Activated CD4-positive, alpha-beta memory T cell treated with anti-CD3 and anti-CD28 coated beads, Interleukin-2, amount 10 ng/mL, durations not matched to agents 7 days and 5 days (primary cell): ENCODE data around the gene OCSTAMP. TPM values are rescaled to one million over a fixed set of nuclear protein-coding genes. Genes with fewer than 3 reads are reported as not detected.

ENCODE experiments used
- CTCF ChIA-PET: fragments of 350-600 bp; sonication (Branson Sonifier 250); formaldehyde crosslinking; loops from one replicate; lab custom pipeline; 2021; ENCODE audit warnings: antibody characterized with exemption, inconsistent platforms; lab: Charles Lee
- POLR2A ChIA-PET: fragments of 350-600 bp; sonication (Branson Sonifier 250); formaldehyde crosslinking; loops from one replicate; lab custom pipeline; 2021; ENCODE audit warnings: antibody characterized with exemption; lab: Charles Lee
- DNase-seq: peaks from one replicate; pipeline ENCODE4 v3.0.0-alpha.2; 2020
- H3K27ac Mint-ChIP-seq: one replicate; pipeline ENCODE4 v1.8.0; 2021; ENCODE audit warnings: mild to moderate bottlenecking, mixed read lengths
- H3K27me3 Mint-ChIP-seq: one replicate; pipeline ENCODE4 v1.8.0; 2021; ENCODE audit warnings: mixed read lengths
- H3K36me3 Mint-ChIP-seq: one replicate; pipeline ENCODE4 v1.8.0; 2021; ENCODE audit warnings: low read depth, mixed read lengths
- H3K4me1 Mint-ChIP-seq: one replicate; pipeline ENCODE4 v1.8.0; 2021; ENCODE audit warnings: mixed read lengths
- H3K4me3 Mint-ChIP-seq: one replicate; pipeline ENCODE4 v1.8.0; 2021; ENCODE audit warnings: mild to moderate bottlenecking, mixed read lengths
- H3K9me3 Mint-ChIP-seq: one replicate; pipeline ENCODE4 v1.8.0; 2021; ENCODE audit warnings: mixed read lengths
- total RNA-seq, 2 experiments: library from RNA; stranded (reverse); gene quantifications; one replicate each; pipeline ENCODE4 v1.2.3, GENCODE V29; 2021

The OCSTAMP gene
- total RNA-seq, 2 experiments from 2014 or later = 0.15 TPM; not detected in 1

DNA sequence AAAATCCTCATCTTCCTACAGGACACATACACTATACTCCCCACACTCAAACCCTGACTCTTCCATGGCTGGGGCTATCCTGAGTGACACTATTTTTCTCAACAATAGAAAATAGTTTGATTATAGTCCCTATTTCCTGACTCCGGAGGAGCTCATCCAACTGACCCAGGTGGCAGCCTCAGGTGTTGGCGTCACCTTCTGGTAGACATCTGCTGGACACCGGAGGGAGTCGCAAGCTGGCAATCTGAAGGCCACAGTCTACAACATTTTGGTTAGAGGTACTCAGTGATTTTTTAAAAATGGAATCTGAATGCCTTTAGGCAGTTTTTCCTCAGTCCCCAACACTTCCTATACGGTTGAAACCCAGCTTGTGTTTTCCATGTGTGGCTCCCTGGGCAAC lies 32.2 kb upstream of the OCSTAMP start:
- Mint-ChIP-seq H3K9me3 (no peaks in the 10 kb centered on the region), H3K4me3 (no peak overlapping the region), H3K36me3 (no peaks in the 10 kb centered on the region), H3K4me1 (no peaks in the 10 kb centered on the region), H3K27me3 (peaks cover 19% of the 10 kb centered on the region), H3K27ac (no peak overlapping the region)
- POLR2A ChIA-PET = no interaction called here
- CTCF ChIA-PET = interaction anchor here (0.6 to 2.0 kb wide), 3 partner anchors 12 to 97 kb away, joined by 3 to 8 read pairs (median 3); no protein-coding TSS in a partner anchor
- no peak for DNase-seq

DNA sequence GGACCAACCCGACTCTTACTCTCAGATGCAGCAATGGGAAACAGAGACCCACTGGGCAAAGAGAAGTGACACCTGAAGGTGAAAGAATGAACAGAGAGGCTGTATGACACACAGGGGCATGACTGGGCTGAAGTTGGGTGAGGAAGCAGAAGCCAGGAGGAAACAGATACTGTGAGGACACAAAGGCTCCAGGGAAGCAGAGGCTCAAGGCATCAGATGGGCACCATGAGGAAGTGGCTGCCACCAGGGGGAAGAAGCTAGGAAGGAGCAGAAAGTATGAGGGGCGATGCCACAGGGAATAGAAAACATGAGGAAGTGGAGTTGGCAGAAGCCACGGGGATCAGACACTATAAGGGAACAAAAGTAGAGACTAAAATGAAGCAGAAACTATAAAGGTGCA lies 30.9 kb upstream of the OCSTAMP start:
- no peaks in the 10 kb centered on the region for H3K4me1 Mint-ChIP-seq
- CTCF ChIA-PET = interaction anchor here (0.8 to 2.0 kb wide), 2 partner anchors 37 to 68 kb away, joined by 5 to 8 read pairs; partner anchors contain the start of gene ZNF334

GRCh38 chr20:46580613-46581205 lies 30.3 kb upstream of the OCSTAMP start:
- Mint-ChIP-seq H3K27ac (no peak overlapping the region), H3K4me1 (peaks cover 6% of the 10 kb centered on the region), H3K9me3 (no peaks in the 10 kb centered on the region), H3K27me3 (peaks cover 21% of the 10 kb centered on the region), H3K4me3 (no peak overlapping the region), H3K36me3 (no peaks in the 10 kb centered on the region)
- ChIA-PET POLR2A (no interaction called here), CTCF (no interaction called here)
- DNase-seq = no peak

More for the DNA sequence above, 30.9 kb upstream of the OCSTAMP start:
- POLR2A ChIA-PET = no interaction called here
- no peak for DNase-seq
- no peak overlapping the region for H3K27ac Mint-ChIP-seq
- no peaks in the 10 kb centered on the region for H3K36me3 Mint-ChIP-seq
- H3K27me3 Mint-ChIP-seq = peaks cover 21% of the 10 kb centered on the region
- H3K9me3 Mint-ChIP-seq = no peaks in the 10 kb centered on the region
- H3K4me3 Mint-ChIP-seq = no peak overlapping the region

- DNase-seq = no peak
- no peaks in the 10 kb centered on the region for H3K9me3 Mint-ChIP-seq
- ChIA-PET CTCF (interaction anchor here (1.1 kb wide), 1 partner anchor 16 kb away, joined by 3 read pairs; no protein-coding TSS in a partner anchor), POLR2A (no interaction called here)
- H3K36me3 Mint-ChIP-seq = no peaks in the 10 kb centered on the region
- H3K4me3 Mint-ChIP-seq = no peak overlapping the region
- H3K27ac Mint-ChIP-seq = no peak overlapping the region
- peaks cover 11% of the 10 kb centered on the region for H3K4me1 Mint-ChIP-seq
- peaks cover 16% of the 10 kb centered on the region for H3K27me3 Mint-ChIP-seq
Observed at GRCh38 chr20:46578745-46579144, 28.3 kb upstream of the OCSTAMP start.

DNA sequence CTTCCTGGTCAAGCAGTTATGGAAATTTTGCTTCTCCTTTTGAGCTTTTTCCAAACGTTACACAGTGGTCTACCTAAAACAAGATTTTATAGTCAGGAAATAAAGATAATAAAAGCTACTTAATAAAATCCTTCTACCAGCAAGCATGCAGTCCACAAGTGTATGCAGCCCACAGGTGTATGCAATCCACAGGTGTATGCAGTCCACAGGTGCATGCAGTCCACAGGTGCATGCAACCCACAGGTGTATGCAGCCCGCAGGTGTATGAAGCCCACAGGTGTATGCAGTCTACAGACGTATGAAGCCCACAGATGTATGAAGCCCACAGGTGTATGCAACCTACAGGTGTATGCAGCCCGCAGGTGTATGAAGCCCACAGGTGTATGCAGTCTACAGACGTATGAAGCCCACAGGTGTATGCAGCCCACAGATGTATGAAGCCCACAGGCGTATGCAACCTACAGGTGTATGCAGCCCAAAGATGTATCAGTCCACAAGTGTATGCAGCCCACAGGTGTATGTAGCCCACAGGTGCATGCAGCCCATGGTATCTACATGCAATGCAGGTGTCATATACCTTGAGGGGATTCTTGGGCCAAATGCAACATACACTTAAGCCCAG lies 26.4 kb upstream of the OCSTAMP start:
- POLR2A ChIA-PET = no interaction called here
- peaks cover 17% of the 10 kb centered on the region for H3K4me1 Mint-ChIP-seq
- no peak for DNase-seq
- no peak overlapping the region for H3K4me3 Mint-ChIP-seq
- H3K36me3 Mint-ChIP-seq = no peaks in the 10 kb centered on the region
- CTCF ChIA-PET = no interaction called here
- H3K9me3 Mint-ChIP-seq = no peaks in the 10 kb centered on the region
- no peak overlapping the region for H3K27ac Mint-ChIP-seq
- H3K27me3 Mint-ChIP-seq = peaks cover 23% of the 10 kb centered on the region

DNA sequence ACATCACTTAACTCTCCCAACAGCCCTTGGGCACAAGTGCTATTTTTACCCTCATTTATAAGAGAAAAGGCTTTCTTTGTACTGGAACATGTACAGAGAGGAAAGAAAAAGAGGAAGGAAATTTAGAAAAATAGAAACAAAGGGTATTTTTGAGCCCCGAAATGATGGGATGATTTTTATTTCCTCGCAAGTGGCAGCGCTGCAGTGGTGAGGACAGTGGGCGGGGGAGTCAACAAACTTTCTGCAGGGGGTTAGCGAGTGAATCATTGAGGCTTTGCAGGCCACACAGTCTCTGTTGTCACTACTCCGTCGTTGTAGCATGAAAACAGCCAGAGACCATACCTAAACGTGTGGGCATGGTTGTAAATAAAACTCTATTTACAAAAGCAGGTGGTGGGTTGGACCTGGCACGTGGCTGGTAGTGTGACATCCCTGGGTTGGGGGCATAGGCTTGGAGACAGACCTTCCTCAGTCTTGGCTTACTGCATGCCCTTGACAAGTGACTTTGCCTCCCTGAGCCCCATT lies 25.5 kb upstream of the OCSTAMP start:
- ChIA-PET CTCF (interaction anchor here (0.9 kb wide), 1 partner anchor 14 kb away, joined by 4 read pairs; no protein-coding TSS in a partner anchor), POLR2A (interaction anchor here (1.1 kb wide), 1 partner anchor 10 kb away, joined by 3 read pairs; no protein-coding TSS in a partner anchor)
- no peak overlapping the region for H3K4me3 Mint-ChIP-seq
- peaks cover 3% of the 10 kb centered on the region for H3K9me3 Mint-ChIP-seq
- H3K4me1 Mint-ChIP-seq = peaks cover 17% of the 10 kb centered on the region
- H3K27ac Mint-ChIP-seq = no peak overlapping the region
- H3K27me3 Mint-ChIP-seq = peaks cover 24% of the 10 kb centered on the region
- H3K36me3 Mint-ChIP-seq = no peaks in the 10 kb centered on the region
- no peak for DNase-seq

DNA sequence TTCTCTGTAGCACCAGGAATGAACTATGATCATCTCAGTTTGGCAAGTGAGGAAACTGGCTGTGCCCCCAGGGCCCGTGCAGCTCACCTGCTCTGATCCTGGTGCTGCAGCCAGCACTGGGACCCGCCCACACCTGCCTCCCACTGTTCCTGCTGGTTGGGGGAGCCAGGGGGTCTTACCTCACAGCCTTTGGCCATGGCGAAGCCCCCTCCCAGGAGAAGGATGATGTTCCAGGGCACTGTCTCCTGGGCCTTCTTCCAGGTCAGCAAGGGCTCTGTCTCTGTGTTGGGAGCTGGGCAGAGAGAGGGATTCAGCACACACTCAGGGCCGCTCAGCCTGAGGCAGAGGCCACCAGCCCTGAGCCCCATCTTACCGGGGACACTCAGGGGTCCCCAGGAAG lies 24.9 kb upstream of the OCSTAMP start:
- no peak for DNase-seq
- Mint-ChIP-seq H3K36me3 (no peaks in the 10 kb centered on the region), H3K4me3 (no peak overlapping the region), H3K9me3 (peaks cover 3% of the 10 kb centered on the region), H3K27me3 (peaks cover 27% of the 10 kb centered on the region), H3K27ac (no peak overlapping the region), H3K4me1 (peaks cover 17% of the 10 kb centered on the region)
- ChIA-PET POLR2A (interaction anchor here (1.1 kb wide), 1 partner anchor 10 kb away, joined by 3 read pairs; no protein-coding TSS in a partner anchor), CTCF (interaction anchor here (0.9 to 1.0 kb wide), 2 partner anchors 11 to 13 kb away, joined by 3 to 4 read pairs; no protein-coding TSS in a partner anchor)

DNA sequence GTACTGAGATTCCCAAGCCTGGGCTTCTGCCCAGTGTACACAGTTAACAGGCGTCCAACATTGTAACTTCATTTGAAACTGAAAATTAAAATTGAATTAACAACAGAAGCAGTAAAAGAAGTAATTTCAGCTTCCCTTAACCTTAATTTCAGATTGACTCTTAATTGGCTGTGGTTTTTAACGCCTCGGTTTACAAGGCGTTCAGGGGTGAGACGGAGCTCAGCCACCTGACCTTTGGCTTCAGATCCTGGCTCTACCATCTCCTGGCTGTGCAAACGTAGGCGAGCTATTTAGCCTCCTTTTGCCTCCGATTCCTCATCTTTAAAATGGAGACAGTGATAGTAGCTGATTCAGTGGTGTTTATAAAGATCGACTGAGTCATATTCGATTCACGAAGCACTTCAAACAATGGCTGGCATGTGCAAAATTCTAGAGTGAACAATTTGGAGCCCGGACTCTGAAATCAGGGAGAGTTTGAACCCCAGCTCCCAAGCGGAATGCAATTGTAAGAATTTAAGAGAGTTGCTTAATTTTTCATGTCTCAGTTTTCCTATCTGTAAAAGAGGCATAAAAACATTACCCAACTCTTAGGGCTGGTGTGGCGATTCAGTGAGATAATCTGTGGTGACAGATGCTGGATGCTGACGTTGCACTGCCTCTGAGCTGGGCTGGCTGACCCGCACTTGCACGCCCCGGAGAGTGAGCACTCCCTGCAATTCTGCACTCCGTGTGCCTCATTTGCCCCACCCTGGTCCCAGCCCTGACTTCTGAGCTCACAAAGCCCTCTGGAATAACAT lies 23.5 kb upstream of the OCSTAMP start:
- Mint-ChIP-seq H3K4me3 (no peak overlapping the region), H3K36me3 (no peaks in the 10 kb centered on the region), H3K27me3 (peaks cover 30% of the 10 kb centered on the region), H3K9me3 (peaks cover 3% of the 10 kb centered on the region), H3K4me1 (peaks cover 17% of the 10 kb centered on the region), H3K27ac (no peak overlapping the region)
- CTCF ChIA-PET = interaction anchor here (1.1 to 1.5 kb wide), 2 partner anchors 12 to 30 kb away, joined by 3 to 4 read pairs; no protein-coding TSS in a partner anchor
- POLR2A ChIA-PET = no interaction called here
- DNase-seq = no peak

DNA sequence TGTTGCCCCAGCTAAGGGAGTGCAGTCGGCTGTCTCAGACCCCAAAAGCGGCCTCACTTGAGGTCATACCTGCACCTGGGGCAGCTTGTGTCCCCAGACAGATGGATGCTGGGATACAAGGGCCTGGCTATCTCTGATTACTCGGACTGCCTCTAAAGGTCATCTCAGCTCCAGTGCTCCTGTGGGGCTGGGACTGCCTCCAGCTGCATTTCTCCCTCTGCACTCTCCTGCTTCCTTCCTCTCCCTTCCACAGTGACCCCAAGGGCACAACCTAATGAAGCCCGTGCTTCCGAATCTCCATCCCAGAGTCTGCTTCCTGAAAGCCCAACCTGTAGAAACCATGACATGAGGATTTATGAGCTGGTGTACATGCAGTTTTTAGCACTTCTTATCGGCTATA lies 22.8 kb upstream of the OCSTAMP start:
- Mint-ChIP-seq H3K9me3 (peaks cover 3% of the 10 kb centered on the region), H3K4me1 (peaks cover 17% of the 10 kb centered on the region), H3K4me3 (no peak overlapping the region), H3K36me3 (no peaks in the 10 kb centered on the region), H3K27ac (no peak overlapping the region), H3K27me3 (peaks cover 31% of the 10 kb centered on the region)
- DNase-seq = no peak
- CTCF ChIA-PET = interaction anchor here (0.7 to 1.5 kb wide), 3 partner anchors 11 to 17 kb away, joined by 3 to 4 read pairs (median 3); no protein-coding TSS in a partner anchor
- POLR2A ChIA-PET = no interaction called here

GRCh38 chr20:46572790-46573189 lies 22.3 kb upstream of the OCSTAMP start:
- POLR2A ChIA-PET = no interaction called here
- Mint-ChIP-seq H3K27me3 (peaks cover 31% of the 10 kb centered on the region), H3K36me3 (no peaks in the 10 kb centered on the region), H3K27ac (no peak overlapping the region), H3K4me1 (peaks cover 17% of the 10 kb centered on the region), H3K9me3 (peaks cover 3% of the 10 kb centered on the region), H3K4me3 (no peak overlapping the region)
- no peak for DNase-seq
- CTCF ChIA-PET = interaction anchor here (0.7 to 1.1 kb wide), 2 partner anchors 14 to 18 kb away, joined by 3 read pairs; no protein-coding TSS in a partner anchor

DNA sequence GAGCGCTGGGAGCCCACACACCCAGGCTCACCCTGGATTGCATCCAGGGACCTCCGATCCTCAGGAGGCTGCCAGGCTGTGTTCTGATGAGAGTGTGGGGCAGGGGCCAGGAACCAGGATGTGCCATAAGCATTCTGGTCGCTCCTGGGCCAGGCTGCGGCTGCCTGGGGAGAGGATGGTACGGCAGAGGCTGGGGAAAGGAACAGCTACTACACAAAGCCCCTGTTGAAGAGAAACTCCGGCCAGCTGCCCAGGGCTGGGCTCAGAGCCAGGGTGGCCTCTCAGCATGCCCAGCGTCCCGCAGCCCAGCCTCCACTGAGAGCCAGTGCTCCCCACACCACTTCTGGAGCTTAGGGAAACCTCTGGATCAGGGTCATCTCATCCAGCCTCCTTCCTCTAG lies 21.7 kb upstream of the OCSTAMP start:
- ChIA-PET POLR2A (no interaction called here), CTCF (interaction anchor here (1.1 kb wide), 1 partner anchor 15 kb away, joined by 3 read pairs; no protein-coding TSS in a partner anchor)
- no peaks in the 10 kb centered on the region for H3K36me3 Mint-ChIP-seq
- DNase-seq = no peak
- H3K27ac Mint-ChIP-seq = no peak overlapping the region
- peaks cover 33% of the 10 kb centered on the region for H3K27me3 Mint-ChIP-seq
- H3K4me1 Mint-ChIP-seq = peaks cover 20% of the 10 kb centered on the region
- H3K4me3 Mint-ChIP-seq = no peak overlapping the region
- H3K9me3 Mint-ChIP-seq = peaks cover 3% of the 10 kb centered on the region

GRCh38 chr20:46571418-46571817 lies 21.0 kb upstream of the OCSTAMP start:
- DNase-seq = no peak
- peaks cover 34% of the 10 kb centered on the region for H3K27me3 Mint-ChIP-seq
- peaks cover 3% of the 10 kb centered on the region for H3K9me3 Mint-ChIP-seq
- POLR2A ChIA-PET = no interaction called here
- H3K4me1 Mint-ChIP-seq = peaks cover 20% of the 10 kb centered on the region
- no peak overlapping the region for H3K27ac Mint-ChIP-seq
- CTCF ChIA-PET = no interaction called here
- no peaks in the 10 kb centered on the region for H3K36me3 Mint-ChIP-seq
- no peak overlapping the region for H3K4me3 Mint-ChIP-seq
